OCI-LY7 (cell line): ENCODE measurements around the gene ERC1. TPM values are rescaled to one million over a fixed set of nuclear protein-coding genes. Genes with fewer than 3 reads are reported as not detected.

Experiments used
- BruUV-seq: library from RNA; stranded (reverse); fragments of 400-500 nt; replicated peaks from 2 replicates; lab custom pipeline; 2021; lab: Mats Ljungman, UMichigan
- CTCF ChIA-PET: fragments of 300-600 bp; sonication (Branson Sonifier 250); formaldehyde crosslinking; loops from one replicate; lab custom pipeline; 2022; ENCODE audit warnings: antibody characterized with exemption; ENCODE audit not compliant: unreplicated experiment; lab: Charles Lee
- POLR2A ChIA-PET: fragments of 300-600 bp; sonication (Branson Sonifier 250); formaldehyde crosslinking; loops from one replicate; lab custom pipeline; 2022; ENCODE audit warnings: antibody characterized with exemption; lab: Charles Lee
- DNase-seq: peaks from one replicate; pipeline ENCODE4 v3.0.0-alpha.2; 2015; ENCODE audit warnings: low spot score
- H2AFZ ChIP-seq: fragments of 200-600 bp; sonication (generic), shearing (Covaris generic); 2 replicates; pipeline ENCODE4 v1.6.1; 2014; ENCODE audit warnings: mild to moderate bottlenecking, antibody characterized with exemption, low read length, moderate library complexity
- H3K27ac ChIP-seq: fragments of 200-600 bp; sonication (generic); 2 replicates; pipeline ENCODE4 v1.5.1; 2014; ENCODE audit warnings: mixed run types, low read depth, mild to moderate bottlenecking, moderate library complexity, low read length, inconsistent platforms; ENCODE audit not compliant: poor library complexity, severe bottlenecking
- H3K36me3 ChIP-seq: fragments of 200-600 bp; sonication (generic); 2 replicates; pipeline ENCODE4 v1.6.1; 2014; ENCODE audit warnings: mild to moderate bottlenecking, antibody characterized with exemption, low read length, moderate library complexity, mixed read lengths; ENCODE audit not compliant: insufficient read depth
- H3K4me1 ChIP-seq: fragments of 200-600 bp; sonication (generic); 2 replicates; pipeline ENCODE4 v1.5.1; 2014; ENCODE audit warnings: mild to moderate bottlenecking, low read length; ENCODE audit not compliant: insufficient read depth, poor library complexity, severe bottlenecking
- H3K4me2 ChIP-seq: fragments of 200-600 bp; sonication (generic); 2 replicates; pipeline ENCODE4 v1.6.1; 2014; ENCODE audit warnings: mild to moderate bottlenecking, low read length
- H3K4me3 ChIP-seq: fragments of 200-600 bp; sonication (generic); 2 replicates; pipeline ENCODE4 v1.5.1; 2014; ENCODE audit warnings: mild to moderate bottlenecking, low read depth, low read length; ENCODE audit not compliant: poor library complexity, severe bottlenecking
- H3K79me2 ChIP-seq: fragments of 200-600 bp; sonication (generic); 2 replicates; pipeline ENCODE4 v1.6.1; 2016; ENCODE audit warnings: low read depth, mild to moderate bottlenecking, low read length, moderate library complexity, mixed read lengths; ENCODE audit not compliant: insufficient read depth
- H3K9me2 ChIP-seq: fragments of 200-600 bp; sonication (generic); 2 replicates; pipeline ENCODE4 v1.6.1; 2016; ENCODE audit warnings: mild to moderate bottlenecking, low read length, mixed read lengths; ENCODE audit not compliant: insufficient read depth
- H3K9me3 ChIP-seq: fragments of 200-600 bp; sonication (generic); 2 replicates; pipeline ENCODE4 v1.6.1; 2014; ENCODE audit warnings: mild to moderate bottlenecking, mixed run types, low read length, mixed read lengths
- H4K20me1 ChIP-seq: fragments of 200-600 bp; sonication (generic); 2 replicates; pipeline ENCODE4 v1.6.1; 2014; ENCODE audit warnings: mild to moderate bottlenecking, antibody characterized with exemption, low read length, moderate library complexity, mixed read lengths; ENCODE audit not compliant: insufficient read depth
- EZH2phosphoT487 ChIP-seq: fragments of 200-600 bp; sonication (generic); IDR thresholded peaks from 2 replicates; pipeline ENCODE4 v1.6.1; 2018; ENCODE audit warnings: low read depth, borderline replicate concordance, mild to moderate bottlenecking, mixed run types, antibody characterized with exemption, low read length, moderate library complexity, mixed read lengths
- intact Hi-C: fragments of 100-400 bp; cut with micrococcal nuclease; formaldehyde crosslinking; loops from one replicate; pipeline ENCODE4 v1.10.0; 2022; ENCODE audit not compliant: unreplicated experiment
- total RNA-seq, 2 experiments: library from RNA; depleted of rRNA in 1 of 2; stranded (reverse); fragments of >200 nt in 1 of 2; shearing (Covaris generic) in 1 of 2; gene quantifications; 2 replicates each; pipeline ENCODE4 v1.2.3, GENCODE V29; 2014 to 2022
- TF ChIP-seq, protein P1 (sequence below): fragments of 200-600 bp; sonication (generic); conservative IDR thresholded peaks from 2 replicates; pipeline ENCODE4 v1.5.1; 2014; ENCODE audit warnings: mild to moderate bottlenecking, antibody characterized with exemption, low read length, moderate library complexity, mixed read lengths

Gene ERC1
- total RNA-seq, 2 experiments from 2014 or later: 26.9 to 86.9 TPM

DNA sequence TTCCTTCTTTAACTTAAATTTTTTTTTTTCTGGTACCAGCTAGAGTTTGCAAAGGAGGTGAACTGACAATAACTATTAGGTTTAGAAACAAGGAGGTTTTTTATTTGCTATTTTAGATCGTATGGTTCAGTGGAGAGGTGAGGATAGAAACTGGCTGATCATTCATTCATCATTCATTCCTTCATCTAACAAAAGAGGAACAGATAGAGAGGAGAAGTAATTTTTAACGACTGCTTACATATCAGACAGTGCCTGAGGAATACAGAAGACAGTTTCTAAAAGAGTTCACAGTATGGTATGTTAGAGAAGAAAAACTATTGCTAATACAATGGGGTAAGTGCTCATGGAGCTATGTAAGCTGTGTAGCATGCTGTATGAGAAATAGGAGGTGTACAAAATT is 111.1 kb downstream of the ERC1 start:
- Histone ChIP-seq H3K4me2 (no peak overlapping the region), H3K4me3 (no peak overlapping the region), H3K27ac (no peak overlapping the region), H3K9me3 (no peaks in the 10 kb centered on the region), H4K20me1 (no peaks in the 10 kb centered on the region), H2AFZ (no peak overlapping the region), H3K36me3 (no peaks in the 10 kb centered on the region), H3K4me1 (peaks cover 10% of the 10 kb centered on the region), H3K79me2 (peaks cover 8% of the 10 kb centered on the region; the same call in 1 of the 2 replicates), H3K9me2 (no peaks in the 10 kb centered on the region)
- DNase-seq: no peak
- no peak for TF ChIP-seq EZH2phosphoT487
- TF ChIP-seq, protein P1, sequence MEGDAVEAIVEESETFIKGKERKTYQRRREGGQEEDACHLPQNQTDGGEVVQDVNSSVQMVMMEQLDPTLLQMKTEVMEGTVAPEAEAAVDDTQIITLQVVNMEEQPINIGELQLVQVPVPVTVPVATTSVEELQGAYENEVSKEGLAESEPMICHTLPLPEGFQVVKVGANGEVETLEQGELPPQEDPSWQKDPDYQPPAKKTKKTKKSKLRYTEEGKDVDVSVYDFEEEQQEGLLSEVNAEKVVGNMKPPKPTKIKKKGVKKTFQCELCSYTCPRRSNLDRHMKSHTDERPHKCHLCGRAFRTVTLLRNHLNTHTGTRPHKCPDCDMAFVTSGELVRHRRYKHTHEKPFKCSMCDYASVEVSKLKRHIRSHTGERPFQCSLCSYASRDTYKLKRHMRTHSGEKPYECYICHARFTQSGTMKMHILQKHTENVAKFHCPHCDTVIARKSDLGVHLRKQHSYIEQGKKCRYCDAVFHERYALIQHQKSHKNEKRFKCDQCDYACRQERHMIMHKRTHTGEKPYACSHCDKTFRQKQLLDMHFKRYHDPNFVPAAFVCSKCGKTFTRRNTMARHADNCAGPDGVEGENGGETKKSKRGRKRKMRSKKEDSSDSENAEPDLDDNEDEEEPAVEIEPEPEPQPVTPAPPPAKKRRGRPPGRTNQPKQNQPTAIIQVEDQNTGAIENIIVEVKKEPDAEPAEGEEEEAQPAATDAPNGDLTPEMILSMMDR: no peak
- intact Hi-C loops: no loop called here
- BruUV-seq: no TSS peak
- POLR2A ChIA-PET: interaction anchor here (0.9 kb wide), 1 partner anchor 12 kb away, joined by 3 read pairs; no protein-coding TSS in a partner anchor
- CTCF ChIA-PET: interaction anchor here (1.0 kb wide), 1 partner anchor 9 kb away, joined by 3 read pairs; no protein-coding TSS in a partner anchor

DNA sequence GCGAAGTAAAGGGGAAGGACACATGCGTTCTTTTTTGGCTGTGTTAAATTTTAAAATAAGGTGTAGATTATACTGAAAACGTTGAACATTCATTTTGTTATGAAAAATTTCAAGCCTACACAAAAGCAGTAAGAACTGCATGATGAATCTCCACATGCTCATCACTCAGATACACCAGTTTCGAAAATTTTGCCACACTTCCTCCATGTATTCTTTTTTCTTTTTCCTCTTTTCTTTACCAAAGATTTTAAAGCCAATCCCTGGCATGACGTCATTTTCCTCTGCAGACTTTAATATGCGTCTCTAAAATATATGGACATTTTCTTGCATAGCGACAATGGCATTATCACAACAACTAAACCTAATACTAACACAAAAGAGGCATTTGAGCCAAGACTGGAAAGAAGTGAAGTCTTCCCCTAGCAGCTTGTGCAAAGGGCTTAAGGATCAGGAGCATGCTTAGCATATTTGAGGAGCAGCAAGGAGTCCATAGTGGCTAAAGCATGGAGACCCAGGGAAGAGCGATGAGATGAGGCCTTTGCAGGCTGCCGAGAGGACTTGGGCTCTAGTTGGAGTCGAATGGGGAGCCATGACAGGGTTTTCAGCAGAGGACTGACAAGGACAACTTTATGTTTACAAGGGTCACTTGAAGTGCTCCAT is 111.9 kb downstream of the ERC1 start:
- intact Hi-C loops: no loop called here
- H3K36me3 ChIP-seq: no peaks in the 10 kb centered on the region
- H3K4me3 ChIP-seq: no peak overlapping the region
- H4K20me1 ChIP-seq: no peaks in the 10 kb centered on the region
- ChIA-PET POLR2A (no interaction called here), CTCF (interaction anchor here (1.0 kb wide), 1 partner anchor 10 kb away, joined by 3 read pairs; no protein-coding TSS in a partner anchor)
- peaks cover 4% of the 10 kb centered on the region; the same call in 1 of the 2 replicates for H3K79me2 ChIP-seq
- no peak for TF ChIP-seq EZH2phosphoT487
- TF ChIP-seq, protein P1: no peak
- DNase-seq: no peak
- no TSS peak for BruUV-seq
- H3K9me2 ChIP-seq: no peaks in the 10 kb centered on the region
- peaks cover 11% of the 10 kb centered on the region for H3K4me1 ChIP-seq
- no peaks in the 10 kb centered on the region for H3K9me3 ChIP-seq
- no peak overlapping the region for H3K4me2 ChIP-seq
- no peak overlapping the region for H3K27ac ChIP-seq
- H2AFZ ChIP-seq: no peak overlapping the region

DNA sequence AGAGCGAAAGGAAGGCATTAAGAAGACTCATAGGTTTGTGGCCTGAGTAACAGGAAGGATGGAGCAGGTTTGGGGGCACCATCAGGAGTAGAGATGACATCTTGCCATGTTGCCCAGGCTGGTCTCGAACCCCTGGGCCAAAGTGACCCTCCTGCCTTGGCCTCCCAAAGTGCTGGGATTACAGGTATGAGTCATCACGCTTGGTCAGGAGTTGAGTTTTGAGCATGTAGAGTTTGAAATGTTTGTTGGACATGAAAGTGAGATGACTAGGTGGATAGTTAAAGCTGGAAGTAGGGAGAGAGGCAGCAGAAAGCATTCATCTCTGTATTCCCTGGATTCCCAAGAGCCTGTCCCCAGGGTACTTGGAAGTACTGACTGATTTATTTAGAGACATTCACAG is 112.6 kb downstream of the ERC1 start:
- no peaks in the 10 kb centered on the region; the same call in 1 of the 2 replicates for H3K79me2 ChIP-seq
- ChIA-PET POLR2A (interaction anchor here (0.6 to 1.8 kb wide), 3 partner anchors 11 to 163 kb away, joined by 3 to 4 read pairs (median 3); no protein-coding TSS in a partner anchor), CTCF (no interaction called here)
- DNase-seq: no peak
- TF ChIP-seq, protein P1: no peak
- no peak for TF ChIP-seq EZH2phosphoT487
- H3K4me1 ChIP-seq: peaks cover 18% of the 10 kb centered on the region
- intact Hi-C loops: no loop called here
- H3K9me3 ChIP-seq: no peaks in the 10 kb centered on the region
- no TSS peak for BruUV-seq
- no peak overlapping the region for H2AFZ ChIP-seq
- no peaks in the 10 kb centered on the region for H4K20me1 ChIP-seq
- no peaks in the 10 kb centered on the region for H3K36me3 ChIP-seq
- no peak overlapping the region for H3K4me3 ChIP-seq
- no peaks in the 10 kb centered on the region for H3K9me2 ChIP-seq
- H3K27ac ChIP-seq: no peak overlapping the region
- no peak overlapping the region for H3K4me2 ChIP-seq
